Mesenchymal stem cell (in vitro differentiated cells and primary cell): Measurements from ENCODE around the gene ACTL7A. TPM values are rescaled to one million over a fixed set of nuclear protein-coding genes. Genes with fewer than 3 reads are reported as not detected.

Source experiments
- DNase-seq: peaks from one replicate; pipeline ENCODE4 v3.0.0-alpha.2; 2013
- H2AFZ ChIP-seq: one replicate; pipeline ENCODE4 v1.6.1; 2013; ENCODE audit warnings: low read depth, mild to moderate bottlenecking, control low read depth, inconsistent platforms, low read length, moderate library complexity
- H2AK5ac ChIP-seq: 2 replicates; pipeline ENCODE4 v1.6.1; 2013; ENCODE audit warnings: low read length, moderate library complexity, mild to moderate bottlenecking, inconsistent platforms; ENCODE audit not compliant: severe bottlenecking
- H2BK120ac ChIP-seq: one replicate; pipeline ENCODE4 v1.6.1; 2013; ENCODE audit warnings: low read depth, mild to moderate bottlenecking, inconsistent platforms, low read length, moderate library complexity
- H2BK12ac ChIP-seq, 2 experiments: one replicate each; pipeline ENCODE4 v1.6.1; 2013; ENCODE audit warnings: inconsistent platforms in 2 of 2, low read length in 2 of 2, mild to moderate bottlenecking in 2 of 2, moderate library complexity in 2 of 2, control low read depth in 1 of 2
- H2BK15ac ChIP-seq: one replicate; pipeline ENCODE4 v1.6.1; 2013; ENCODE audit warnings: mild to moderate bottlenecking, low read depth, inconsistent platforms; ENCODE audit not compliant: poor library complexity, severe bottlenecking
- H2BK5ac ChIP-seq: 2 replicates; pipeline ENCODE4 v1.6.1; 2013; ENCODE audit warnings: low read depth, mild to moderate bottlenecking, low read length, control low read depth, inconsistent platforms; ENCODE audit not compliant: poor library complexity, severe bottlenecking
- H3K14ac ChIP-seq, 2 experiments: one replicate each; pipeline ENCODE4 v1.6.1; 2013; ENCODE audit warnings: inconsistent platforms in 2 of 2, low read length in 2 of 2, control low read depth in 1 of 2, mild to moderate bottlenecking in 1 of 2, moderate library complexity in 1 of 2
- H3K18ac ChIP-seq, 2 experiments: one replicate each; pipeline ENCODE4 v1.6.1; 2013; ENCODE audit warnings: inconsistent platforms in 2 of 2, low read length in 2 of 2, control low read depth in 1 of 2, low read depth in 1 of 2, mild to moderate bottlenecking in 1 of 2
- H3K23ac ChIP-seq, 2 experiments: one replicate each; pipeline ENCODE4 v1.6.1; 2013; ENCODE audit warnings: inconsistent platforms in 2 of 2, low read length in 2 of 2, mild to moderate bottlenecking in 2 of 2, moderate library complexity in 2 of 2, control low read depth in 1 of 2
- H3K27ac ChIP-seq: 2 replicates; pipeline ENCODE4 v1.5.1; 2013; ENCODE audit warnings: mild to moderate bottlenecking, moderate library complexity, low read length, control low read depth, inconsistent platforms; ENCODE audit not compliant: poor library complexity, severe bottlenecking
- H3K27me3 ChIP-seq, 2 experiments: 2 replicates each; pipeline versions ENCODE4 v1.6.1 to v1.7.0; 2013; ENCODE audit warnings: low read length in 2 of 2, mild to moderate bottlenecking in 2 of 2, moderate library complexity in 2 of 2, control low read depth in 1 of 2, inconsistent platforms in 1 of 2; ENCODE audit not compliant: control insufficient read depth in 1 of 2, insufficient read depth in 1 of 2
- H3K36me3 ChIP-seq, 2 experiments: 2 replicates each; pipeline versions ENCODE4 v1.6.1 to v1.7.0; 2013; ENCODE audit warnings: low read length in 2 of 2, control low read depth in 1 of 2, inconsistent platforms in 1 of 2, low read depth in 1 of 2, mild to moderate bottlenecking in 1 of 2; ENCODE audit not compliant: insufficient read depth in 2 of 2, control insufficient read depth in 1 of 2
- H3K4ac ChIP-seq, 2 experiments: one replicate each; pipeline ENCODE4 v1.6.1; 2013; ENCODE audit warnings: inconsistent platforms in 2 of 2, low read length in 2 of 2, mild to moderate bottlenecking in 2 of 2, moderate library complexity in 2 of 2, control low read depth in 1 of 2, low read depth in 1 of 2
- H3K4me1 ChIP-seq: 2 replicates; pipeline ENCODE4 v1.6.1; 2013; ENCODE audit warnings: low read depth, low read length, control low read depth; ENCODE audit not compliant: control insufficient read depth, insufficient read depth
- H3K4me2 ChIP-seq: 2 replicates; pipeline ENCODE4 v1.6.1; 2013; ENCODE audit warnings: low read length, mild to moderate bottlenecking, inconsistent platforms; ENCODE audit not compliant: poor library complexity, severe bottlenecking
- H3K4me3 ChIP-seq, 2 experiments: 2 replicates each; pipeline versions ENCODE4 v1.5.1 to v1.7.0; 2013; ENCODE audit warnings: low read length in 2 of 2, mild to moderate bottlenecking in 2 of 2, control low read depth in 1 of 2, low read depth in 1 of 2; ENCODE audit not compliant: insufficient read depth in 1 of 2
- H3K79me1 ChIP-seq: replicated peaks from 2 replicates; pipeline ENCODE4 v1.6.1; 2013; ENCODE audit warnings: mild to moderate bottlenecking, control low read depth, low read length, inconsistent platforms; ENCODE audit not compliant: poor library complexity, severe bottlenecking
- H3K9ac ChIP-seq: 2 replicates; pipeline ENCODE4 v1.7.0; 2013; ENCODE audit warnings: mild to moderate bottlenecking, low read length, moderate library complexity
- H3K9me3 ChIP-seq: 2 replicates; pipeline ENCODE4 v1.7.0; 2013; ENCODE audit warnings: mild to moderate bottlenecking, low read length; ENCODE audit not compliant: control insufficient read depth
- H4K8ac ChIP-seq: one replicate; pipeline ENCODE4 v1.6.1; 2013; ENCODE audit warnings: inconsistent platforms, mild to moderate bottlenecking, low read length, moderate library complexity
- H4K91ac ChIP-seq: one replicate; pipeline ENCODE4 v1.6.1; 2013; ENCODE audit warnings: mild to moderate bottlenecking, low read length, inconsistent platforms
- WGBS: methylation state at CpG from one replicate; pipeline ENCODE4 v1.1.7; 2013; ENCODE audit warnings: mixed read lengths; 5-methylcytosine and 5-hydroxymethylcytosine counted together
- small RNA-seq: library from polyadenylated mRNA; stranded (forward); fragments of <200 nt; extraction: miRNeasy Mini kit (QIAGEN cat#:217004); gene quantifications from one replicate; pipeline ENCODE3, GENCODE V24; 2013; ENCODE audit warnings: low read depth

The ACTL7A gene

GRCh38 chr9:108911820-108912219 is 49.8 kb downstream of the ACTL7A start:
- H3K27me3 ChIP-seq, result no peaks in the 10 kb centered on the region
- no peak overlapping the region for H3K23ac ChIP-seq
- no peak overlapping the region for H2AFZ ChIP-seq
- no peak overlapping the region for H3K4ac ChIP-seq
- peaks cover 22 to 89% of the 10 kb centered on the region in 2 experiments for H3K36me3 ChIP-seq
- no peak for DNase-seq
- no peak overlapping the region for H3K9ac ChIP-seq
- no peak overlapping the region for H2BK12ac ChIP-seq
- no peak overlapping the region for H3K4me2 ChIP-seq
- no peak overlapping the region for H3K18ac ChIP-seq
- H2AK5ac ChIP-seq, result no peak overlapping the region
- no peaks in the 10 kb centered on the region for H3K4me1 ChIP-seq
- no peak overlapping the region for H3K14ac ChIP-seq
- no peak overlapping the region for H3K4me3 ChIP-seq
- no CpG with 5 or more reads among the region's 1 CpG for WGBS
- no peaks in the 10 kb centered on the region for H3K9me3 ChIP-seq
- no peak overlapping the region for H4K8ac ChIP-seq
- peaks cover 8% of the 10 kb centered on the region for H3K79me1 ChIP-seq
- H2BK5ac ChIP-seq, result no peak overlapping the region
- H2BK15ac ChIP-seq, result no peak overlapping the region
- no peak overlapping the region for H4K91ac ChIP-seq
- peak overlapping the region; percentile 19 for H2BK120ac ChIP-seq
- no peak overlapping the region for H3K27ac ChIP-seq

Small RNA genes within 50 kb of the gene (small RNA-seq; reads per million reads assigned to genes)
- not detected for gene AL359692.1
